Right ventricle myocardium inferior (tissue), 1 donor: ENCODE results near the gene ARSK. TPM values are rescaled to one million over a fixed set of nuclear protein-coding genes. Genes with fewer than 3 reads are reported as not detected.

Experiments used
- ATAC-seq: fragments of 200-7000 bp; cut with Tn5 transposase; one replicate; pipeline ENCODE4 v1.9.1; 2020; ENCODE audit warnings: mild to moderate bottlenecking, moderate library complexity
- DNase-seq: peaks from one replicate; pipeline ENCODE4 v3.0.0; 2021; ENCODE audit errors: missing footprints
- intact Hi-C: fragments of 100-400 bp; cut with DNase I; formaldehyde crosslinking; loops from one replicate; pipeline ENCODE4 v1.11.0; 2022
- total RNA-seq: library from RNA; stranded (reverse); fragmentation: NEBNext Ultra II Directional; extraction: Animal tissue kit (Norgen Biotek cat#: 25700); gene quantifications from one replicate; pipeline ENCODE4 v1.2.1, GENCODE V29; 2021
- donor health status: DM: no; HTN: yes; CAD: no; lungs with severe emphysema.

The ARSK gene
- total RNA-seq, 1 donor from 2014 or later: 4.7 TPM

DNA sequence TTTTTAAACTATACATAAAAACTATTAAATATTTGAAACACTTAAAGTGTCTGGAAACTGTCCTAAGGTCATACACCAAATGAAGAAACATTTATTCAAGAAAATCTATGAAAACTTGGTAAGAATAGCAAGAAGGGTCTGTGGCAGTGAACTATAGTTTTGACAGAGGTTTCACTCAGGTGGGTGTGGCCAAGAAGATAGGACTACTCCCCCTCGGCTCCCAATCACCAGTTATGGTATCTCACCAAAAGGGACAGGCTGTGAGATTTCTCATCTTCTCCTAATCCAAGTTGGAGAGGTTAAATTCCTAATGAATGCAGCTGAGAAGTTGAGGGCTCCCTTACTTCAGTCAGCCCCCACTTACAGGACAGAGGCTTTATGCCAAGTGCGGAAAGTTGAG lies 2.9 kb downstream of the ARSK start:
- no peak for DNase-seq
- no peak for ATAC-seq
- intact Hi-C loops: loop anchor here (10.0 kb wide), 1 partner anchor 287 kb away; no protein-coding TSS in a partner anchor

DNA sequence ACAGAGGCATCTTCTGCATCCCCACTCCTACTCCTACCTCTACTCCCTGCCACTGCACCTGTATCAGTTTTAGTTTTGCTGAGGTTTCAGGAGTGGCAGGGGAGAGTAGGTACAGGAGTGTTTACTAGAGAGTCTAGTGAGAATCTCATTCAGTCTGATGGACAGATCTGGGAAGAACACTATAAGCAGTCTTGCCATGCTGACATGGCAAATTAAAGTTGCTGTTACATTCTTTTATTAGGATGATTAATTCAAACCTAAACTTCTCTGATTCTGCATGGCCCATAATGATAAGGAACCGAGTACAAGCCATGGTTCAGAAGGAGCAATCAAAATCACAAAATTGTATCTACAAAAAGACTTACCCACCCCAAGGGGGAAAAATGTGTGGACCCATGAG lies 7.4 kb downstream of the ARSK start:
- intact Hi-C loops: no loop called here
- ATAC-seq: no peak
- no peak for DNase-seq

DNA sequence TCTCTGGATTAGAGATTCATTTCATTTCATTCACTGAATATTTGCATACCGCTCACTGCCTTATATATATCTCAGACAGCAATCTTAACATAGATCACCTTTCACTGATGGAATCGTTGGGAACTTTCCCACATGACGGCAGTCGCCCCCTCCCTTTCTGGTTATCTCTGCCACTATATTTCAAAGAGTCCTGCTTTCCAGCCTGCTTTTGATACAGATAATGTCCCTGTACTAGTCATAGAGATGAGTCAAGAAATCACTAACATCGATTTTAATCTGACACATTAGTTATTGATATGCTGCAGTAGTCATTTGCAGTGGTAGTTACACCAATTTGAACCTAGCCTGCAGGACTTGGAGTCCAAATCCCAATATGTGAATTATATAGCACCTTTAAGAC lies 8.5 kb downstream of the ARSK start:
- intact Hi-C loops: no loop called here
- DNase-seq (no peak), ATAC-seq (no peak)

- no peak for DNase-seq
- intact Hi-C loops: no loop called here
- ATAC-seq: no peak
These were observed 9.5 kb downstream of the ARSK start for GRCh38 chr5:95564450-95564849.

GRCh38 chr5:95565280-95565920 lies 10.5 kb downstream of the ARSK start:
- ATAC-seq: no peak
- no peak for DNase-seq
- intact Hi-C loops: no loop called here

GRCh38 chr5:95572016-95572415 lies 17.1 kb downstream of the ARSK start:
- no peak for DNase-seq
- intact Hi-C loops: no loop called here
- ATAC-seq: no peak

GRCh38 chr5:95581576-95581975 lies 26.7 kb downstream of the ARSK start:
- ATAC-seq (no peak), DNase-seq (no peak)
- intact Hi-C loops: no loop called here

DNA sequence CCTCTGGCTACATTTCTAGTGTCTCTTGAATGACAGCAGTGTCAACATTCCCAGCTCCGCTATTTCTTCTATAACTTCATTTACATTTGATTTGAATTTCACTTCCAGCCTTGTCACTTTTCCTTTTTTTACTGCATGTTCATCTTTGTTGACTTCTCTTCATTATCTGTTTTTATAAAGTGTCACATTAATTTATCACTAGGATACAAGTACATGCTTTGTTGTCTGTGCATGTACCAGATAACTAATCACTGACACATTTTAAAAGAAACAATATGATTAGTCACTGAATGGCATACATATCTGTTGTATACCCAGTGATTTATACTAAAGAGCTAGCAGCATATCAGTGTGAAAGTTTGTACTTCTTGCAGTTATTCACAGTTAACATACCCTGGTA lies 29.1 kb downstream of the ARSK start:
- DNase-seq (no peak), ATAC-seq (no peak)
- intact Hi-C loops: no loop called here

- intact Hi-C loops: no loop called here
- DNase-seq (no peak), ATAC-seq (no peak)
These were observed 36.0 kb downstream of the ARSK start for GRCh38 chr5:95590880-95591279.

GRCh38 chr5:95591490-95591901 lies 36.6 kb downstream of the ARSK start:
- ATAC-seq (no peak), DNase-seq (no peak)
- intact Hi-C loops: no loop called here

DNA sequence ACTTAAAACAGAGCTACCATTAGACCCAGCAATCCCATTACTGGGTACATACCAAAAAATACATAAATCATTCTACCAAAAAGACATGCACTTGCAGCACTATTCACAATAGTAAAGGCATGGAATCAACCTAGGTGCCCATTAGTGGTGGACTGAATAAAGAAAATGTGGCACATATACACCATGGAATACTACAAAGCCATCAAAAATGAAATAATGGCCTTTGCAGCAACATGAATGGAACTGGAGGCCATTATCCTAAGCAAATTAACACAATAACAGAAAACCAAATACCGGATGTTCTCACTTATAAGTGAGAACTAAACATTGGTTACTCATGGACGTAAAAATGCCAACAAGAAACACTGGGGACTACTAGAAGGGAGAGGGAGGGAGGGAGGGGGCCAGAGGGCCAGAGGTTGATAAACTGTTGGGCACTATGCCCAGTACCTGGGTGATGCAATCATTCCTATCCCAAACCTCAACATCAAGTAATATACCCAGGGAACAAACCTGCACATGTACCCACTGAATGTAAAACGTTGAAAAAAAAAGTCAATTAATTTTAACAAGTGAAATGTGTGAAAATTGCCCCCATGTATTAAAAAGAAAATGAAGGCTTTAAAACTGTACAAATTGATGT lies 40.5 kb downstream of the ARSK start:
- DNase-seq: no peak
- ATAC-seq: no peak
- intact Hi-C loops: no loop called here

DNA sequence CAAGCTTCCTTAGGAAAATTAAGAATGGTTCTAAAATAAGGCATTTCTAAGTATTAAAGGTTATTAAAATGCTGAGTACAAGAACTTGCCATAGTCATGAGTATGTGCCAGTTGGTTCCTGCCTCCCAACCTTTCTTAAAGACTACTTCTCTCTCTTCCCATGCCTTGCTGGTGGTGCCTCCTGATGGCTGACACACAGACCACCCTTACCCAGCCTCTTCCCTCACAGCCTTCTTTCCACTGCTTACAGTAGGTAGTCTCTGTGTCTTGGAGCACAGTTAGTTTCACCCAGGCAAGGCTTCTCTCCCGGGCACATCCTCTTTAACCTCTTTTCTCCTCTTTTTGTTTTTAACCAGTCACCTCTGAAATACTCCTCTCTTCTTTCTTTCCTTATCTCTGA lies 44.4 kb downstream of the ARSK start:
- ATAC-seq: no peak
- intact Hi-C loops: no loop called here
- no peak for DNase-seq

DNA sequence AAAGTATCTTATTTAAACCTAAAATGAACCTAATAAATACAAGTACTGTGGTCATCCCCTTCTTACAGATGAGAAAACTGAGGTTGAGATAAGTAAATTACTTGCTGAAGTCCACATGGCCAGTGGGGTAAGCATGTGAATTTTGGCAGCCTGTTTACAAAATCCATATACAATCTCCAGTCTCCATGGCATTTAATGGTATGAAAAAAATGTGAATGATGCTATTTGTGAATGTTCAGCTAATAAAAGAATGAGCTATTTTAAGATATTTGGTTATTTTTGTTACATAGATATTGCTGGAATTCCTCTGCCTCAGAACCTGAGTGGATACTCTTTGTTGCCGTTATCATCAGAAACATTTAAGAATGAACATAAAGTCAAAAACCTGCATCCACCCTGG lies 45.7 kb downstream of the ARSK start:
- DNase-seq (no peak), ATAC-seq (no peak)
- intact Hi-C loops: no loop called here

DNA sequence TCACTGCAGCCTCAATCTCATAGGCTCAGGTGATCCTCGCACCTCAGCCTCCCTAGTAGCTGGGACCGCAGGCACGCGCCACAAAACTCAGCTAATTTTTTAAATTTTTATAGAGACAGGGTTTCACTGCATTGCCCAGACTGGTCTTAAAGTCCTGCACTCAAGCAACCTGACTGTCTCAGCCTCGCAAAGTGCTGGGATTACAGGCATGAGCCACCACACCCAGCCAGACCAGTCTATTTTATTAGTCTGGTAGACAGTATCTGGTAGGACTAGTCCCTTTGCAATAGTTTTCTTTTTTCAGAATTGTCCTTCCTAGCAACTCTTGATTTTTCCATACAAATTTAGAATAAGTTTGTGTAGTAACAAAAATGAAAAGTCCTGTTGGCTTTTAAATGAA lies 50.9 kb downstream of the ARSK start:
- ATAC-seq (no peak), DNase-seq (no peak)
- intact Hi-C loops: no loop called here

GRCh38 chr5:95606419-95606818 lies 51.5 kb downstream of the ARSK start:
- DNase-seq: no peak

GRCh38 chr5:95609711-95610110 lies 54.8 kb downstream of the ARSK start:
- intact Hi-C loops: no loop called here
- ATAC-seq (no peak), DNase-seq (no peak)

More at GRCh38 chr5:95606419-95606818, 51.5 kb downstream of the ARSK start:
- no peak for ATAC-seq
- intact Hi-C loops: no loop called here

GRCh38 chr5:95610546-95610945 lies 55.6 kb downstream of the ARSK start:
- intact Hi-C loops: no loop called here
- ATAC-seq: no peak
- DNase-seq: no peak

GRCh38 chr5:95611396-95611795 lies 56.5 kb downstream of the ARSK start:
- DNase-seq: no peak
- intact Hi-C loops: no loop called here
- no peak for ATAC-seq

GRCh38 chr5:95613514-95613913 lies 58.6 kb downstream of the ARSK start:
- DNase-seq (no peak), ATAC-seq (no peak)
- intact Hi-C loops: no loop called here

- ATAC-seq (no peak), DNase-seq (no peak)
- intact Hi-C loops: no loop called here
These were observed 60.2 kb downstream of the ARSK start for GRCh38 chr5:95615164-95615467.

DNA sequence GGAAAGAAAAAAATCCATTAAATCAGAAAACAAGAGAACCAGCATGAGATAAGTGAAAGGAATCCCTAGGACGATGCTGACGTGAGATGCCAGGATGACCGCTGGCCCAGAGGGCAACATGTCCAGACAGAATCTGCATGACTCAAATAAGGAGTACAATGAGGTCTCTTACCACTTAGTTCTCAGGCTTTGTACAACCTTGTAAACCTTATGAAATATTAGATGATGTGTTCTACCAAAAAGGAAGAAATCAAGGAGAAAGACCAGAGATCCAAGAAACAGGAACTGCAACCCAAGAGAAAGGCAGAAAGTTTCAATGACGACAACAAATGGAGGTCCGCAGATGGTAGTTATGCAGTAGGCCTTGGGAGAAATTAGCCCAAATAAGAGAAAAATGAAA lies 62.2 kb downstream of the ARSK start:
- intact Hi-C loops: no loop called here
- ATAC-seq (no peak), DNase-seq (no peak)
